HCT116 (cell line): Measurements from ENCODE around the gene APLF.

Experiments
- ATF3 ChIP-seq: IDR thresholded peaks from 2 replicates; pipeline ENCODE4 v1.6.1; 2012
- ELF1 ChIP-seq: IDR thresholded peaks from 2 replicates; pipeline ENCODE4 v1.6.1; 2012; ENCODE audit warnings: low read depth, borderline replicate concordance
- EZH2 ChIP-seq: fragments of 200-600 bp; sonication (generic); IDR thresholded peaks from 2 replicates; pipeline ENCODE4 v1.6.1; 2017; ENCODE audit warnings: antibody characterized with exemption, mixed run types
- FOSL1 ChIP-seq: IDR thresholded peaks from 2 replicates; pipeline ENCODE4 v1.6.1; 2012; ENCODE audit warnings: low read depth
- JUND ChIP-seq: IDR thresholded peaks from 2 replicates; pipeline ENCODE4 v1.6.1; 2012
- POLR2A ChIP-seq: IDR thresholded peaks from 2 replicates; pipeline ENCODE4 v1.7.0; 2011; ENCODE audit warnings: borderline replicate concordance; ENCODE audit not compliant: insufficient read depth, insufficient read length; ENCODE audit errors: extremely low read depth
- POLR2AphosphoS5 ChIP-seq: IDR thresholded peaks from 2 replicates; pipeline ENCODE4 v1.6.1; 2011; ENCODE audit warnings: mild to moderate bottlenecking, low read depth, low read length, moderate library complexity
- RAD21 ChIP-seq: IDR thresholded peaks from 2 replicates; pipeline ENCODE4 v1.6.1; 2012; ENCODE audit warnings: low read depth, mild to moderate bottlenecking
- REST ChIP-seq: IDR thresholded peaks from 2 replicates; pipeline ENCODE4 v1.6.1; 2012; ENCODE audit warnings: low read depth
- SRF ChIP-seq: IDR thresholded peaks from 2 replicates; pipeline ENCODE4 v1.6.1; 2012; ENCODE audit warnings: low read depth
- TF ChIP-seq, protein P1 (sequence below), 3 experiments: fragments of 200-600 bp in 1 of 3; sonication (generic) in 1 of 3; IDR thresholded peaks in 2 of 3; conservative IDR thresholded peaks in 1 of 3; 2 replicates each; pipeline ENCODE4 v1.5.1; 2012 to 2017; ENCODE audit warnings: low read depth in 2 of 3, low read length in 2 of 3, antibody characterized with exemption in 1 of 3, borderline replicate concordance in 1 of 3, control low read depth in 1 of 3, mild to moderate bottlenecking in 1 of 3, mixed read lengths in 1 of 3, mixed run types in 1 of 3, moderate library complexity in 1 of 3; ENCODE audit not compliant: insufficient read depth in 1 of 3
- TF ChIP-seq, protein P2 (sequence below): IDR thresholded peaks from 2 replicates; pipeline ENCODE4 v1.6.1; 2011; ENCODE audit warnings: mild to moderate bottlenecking, low read length, moderate library complexity; ENCODE audit not compliant: insufficient replicate concordance; ENCODE audit errors: extremely low read depth

GRCh38 chr2:68590702-68591101 is 123.3 kb downstream of the APLF start:
- TF ChIP-seq EZH2 (no peak), POLR2AphosphoS5 (no peak), POLR2A (no peak), REST (no peak), RAD21 (no peak), ELF1 (no peak), ATF3 (no peak), JUND (no peak), FOSL1 (no peak), SRF (no peak)
- TF ChIP-seq, protein P1, sequence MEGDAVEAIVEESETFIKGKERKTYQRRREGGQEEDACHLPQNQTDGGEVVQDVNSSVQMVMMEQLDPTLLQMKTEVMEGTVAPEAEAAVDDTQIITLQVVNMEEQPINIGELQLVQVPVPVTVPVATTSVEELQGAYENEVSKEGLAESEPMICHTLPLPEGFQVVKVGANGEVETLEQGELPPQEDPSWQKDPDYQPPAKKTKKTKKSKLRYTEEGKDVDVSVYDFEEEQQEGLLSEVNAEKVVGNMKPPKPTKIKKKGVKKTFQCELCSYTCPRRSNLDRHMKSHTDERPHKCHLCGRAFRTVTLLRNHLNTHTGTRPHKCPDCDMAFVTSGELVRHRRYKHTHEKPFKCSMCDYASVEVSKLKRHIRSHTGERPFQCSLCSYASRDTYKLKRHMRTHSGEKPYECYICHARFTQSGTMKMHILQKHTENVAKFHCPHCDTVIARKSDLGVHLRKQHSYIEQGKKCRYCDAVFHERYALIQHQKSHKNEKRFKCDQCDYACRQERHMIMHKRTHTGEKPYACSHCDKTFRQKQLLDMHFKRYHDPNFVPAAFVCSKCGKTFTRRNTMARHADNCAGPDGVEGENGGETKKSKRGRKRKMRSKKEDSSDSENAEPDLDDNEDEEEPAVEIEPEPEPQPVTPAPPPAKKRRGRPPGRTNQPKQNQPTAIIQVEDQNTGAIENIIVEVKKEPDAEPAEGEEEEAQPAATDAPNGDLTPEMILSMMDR (IDR thresholded peaks at IDR 0.05 in 2 of 3, conservative IDR thresholded peaks at IDR 0.05 in 1 of 3; ENCODE audit: borderline replicate concordance in 1 of 3, insufficient read depth in 1 of 3, low read depth in 2 of 3, low read length in 2 of 3), result no peak
- TF ChIP-seq, protein P2, sequence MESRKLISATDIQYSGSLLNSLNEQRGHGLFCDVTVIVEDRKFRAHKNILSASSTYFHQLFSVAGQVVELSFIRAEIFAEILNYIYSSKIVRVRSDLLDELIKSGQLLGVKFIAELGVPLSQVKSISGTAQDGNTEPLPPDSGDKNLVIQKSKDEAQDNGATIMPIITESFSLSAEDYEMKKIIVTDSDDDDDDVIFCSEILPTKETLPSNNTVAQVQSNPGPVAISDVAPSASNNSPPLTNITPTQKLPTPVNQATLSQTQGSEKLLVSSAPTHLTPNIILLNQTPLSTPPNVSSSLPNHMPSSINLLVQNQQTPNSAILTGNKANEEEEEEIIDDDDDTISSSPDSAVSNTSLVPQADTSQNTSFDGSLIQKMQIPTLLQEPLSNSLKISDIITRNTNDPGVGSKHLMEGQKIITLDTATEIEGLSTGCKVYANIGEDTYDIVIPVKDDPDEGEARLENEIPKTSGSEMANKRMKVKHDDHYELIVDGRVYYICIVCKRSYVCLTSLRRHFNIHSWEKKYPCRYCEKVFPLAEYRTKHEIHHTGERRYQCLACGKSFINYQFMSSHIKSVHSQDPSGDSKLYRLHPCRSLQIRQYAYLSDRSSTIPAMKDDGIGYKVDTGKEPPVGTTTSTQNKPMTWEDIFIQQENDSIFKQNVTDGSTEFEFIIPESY, result no peak
